Testis (tissue), 2 donors: ENCODE measurements around the gene CD63.

Experiments
- POLR2A ChIP-seq: fragments of 450-650 bp; IDR thresholded peaks from one replicate; pipeline ENCODE4 v1.6.1; 2017; ENCODE audit warnings: antibody characterized with exemption, mild to moderate bottlenecking, moderate library complexity
- TF ChIP-seq, protein P1 (sequence below), 3 experiments: fragments of 450-650 bp in 2 of 3; fragments of 200-600 bp in 1 of 3; sonication (generic) in 1 of 3; IDR thresholded peaks; one replicate each; pipeline ENCODE4 v1.5.1; 2016 to 2019; ENCODE audit warnings: antibody characterized with exemption in 3 of 3, mild to moderate bottlenecking in 2 of 3, moderate library complexity in 1 of 3

- no peak for TF ChIP-seq POLR2A
- TF ChIP-seq, protein P1, sequence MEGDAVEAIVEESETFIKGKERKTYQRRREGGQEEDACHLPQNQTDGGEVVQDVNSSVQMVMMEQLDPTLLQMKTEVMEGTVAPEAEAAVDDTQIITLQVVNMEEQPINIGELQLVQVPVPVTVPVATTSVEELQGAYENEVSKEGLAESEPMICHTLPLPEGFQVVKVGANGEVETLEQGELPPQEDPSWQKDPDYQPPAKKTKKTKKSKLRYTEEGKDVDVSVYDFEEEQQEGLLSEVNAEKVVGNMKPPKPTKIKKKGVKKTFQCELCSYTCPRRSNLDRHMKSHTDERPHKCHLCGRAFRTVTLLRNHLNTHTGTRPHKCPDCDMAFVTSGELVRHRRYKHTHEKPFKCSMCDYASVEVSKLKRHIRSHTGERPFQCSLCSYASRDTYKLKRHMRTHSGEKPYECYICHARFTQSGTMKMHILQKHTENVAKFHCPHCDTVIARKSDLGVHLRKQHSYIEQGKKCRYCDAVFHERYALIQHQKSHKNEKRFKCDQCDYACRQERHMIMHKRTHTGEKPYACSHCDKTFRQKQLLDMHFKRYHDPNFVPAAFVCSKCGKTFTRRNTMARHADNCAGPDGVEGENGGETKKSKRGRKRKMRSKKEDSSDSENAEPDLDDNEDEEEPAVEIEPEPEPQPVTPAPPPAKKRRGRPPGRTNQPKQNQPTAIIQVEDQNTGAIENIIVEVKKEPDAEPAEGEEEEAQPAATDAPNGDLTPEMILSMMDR (IDR thresholded peaks at IDR 0.05): no peak
Observed at GRCh38 chr12:55700255-55701018, 28.4 kb downstream of the CD63 start.
